ENCODE data around the gene NDUFC1. TPM values are rescaled to one million over a fixed set of nuclear protein-coding genes. Genes with fewer than 3 reads are reported as not detected.

Gene NDUFC1
- total RNA-seq, 4 donors from 2014 or later, result 37.2 to 53.6 (median 46.8) TPM

DNA sequence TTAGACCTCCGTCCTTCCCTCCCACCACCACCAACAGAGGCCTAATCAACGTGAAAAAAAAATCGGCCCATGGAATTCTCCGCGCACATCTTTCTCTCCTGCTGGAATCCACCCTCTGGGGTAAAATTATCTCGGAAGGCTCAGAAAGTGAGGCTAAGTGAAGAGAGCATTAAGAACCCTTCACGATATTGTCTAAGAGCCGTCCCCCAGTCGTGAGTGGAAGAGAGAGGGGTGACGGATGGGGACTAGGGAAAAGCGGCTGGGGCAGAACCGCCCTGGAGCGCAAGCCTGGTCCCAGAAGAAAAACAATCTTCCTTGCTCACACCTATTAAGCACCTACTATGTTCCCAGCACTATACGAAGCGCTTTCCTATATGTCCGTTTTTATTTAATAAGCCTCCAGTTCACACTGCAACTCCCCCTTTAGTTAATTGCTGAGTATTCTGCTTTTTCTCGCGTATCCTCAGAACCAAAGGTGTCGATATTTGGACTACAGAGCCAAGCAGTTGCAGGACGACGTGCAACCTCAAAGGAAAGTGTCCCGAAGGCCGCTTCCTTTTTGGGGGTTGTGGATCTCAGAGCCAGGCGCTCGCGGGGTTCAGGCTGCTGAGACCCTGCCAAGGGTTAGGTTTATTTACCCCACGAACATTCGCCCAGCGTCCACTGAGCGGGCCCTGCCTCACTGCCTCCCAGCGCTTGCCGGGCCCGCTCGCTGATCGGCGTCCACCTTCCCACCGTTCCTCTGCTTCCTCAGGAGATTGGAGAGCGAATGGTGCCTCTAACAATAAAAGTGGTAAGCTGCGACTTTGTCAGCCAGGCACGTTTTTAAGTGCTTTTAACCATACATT, 23.1 kb downstream of the NDUFC1 start:
- intact Hi-C loops (cut with DNase I; ENCODE audit: low total_unique reads), result no loop called here
- TF ChIP-seq POLR2A (IDR thresholded peaks at IDR 0.05) (no peak), CTCF (IDR thresholded peaks at IDR 0.05) (no peak)
- DNase-seq (ENCODE audit: low spot score in 2 of 2), result no peak
- WGBS, 2 donors, result 33 to 36% methylated on average over 36 to 40 of the region's 40 CpGs
- H3K4me3 ChIP-seq (ENCODE audit: low read depth, poor library complexity, severe bottlenecking), result no peak overlapping the region

DNA sequence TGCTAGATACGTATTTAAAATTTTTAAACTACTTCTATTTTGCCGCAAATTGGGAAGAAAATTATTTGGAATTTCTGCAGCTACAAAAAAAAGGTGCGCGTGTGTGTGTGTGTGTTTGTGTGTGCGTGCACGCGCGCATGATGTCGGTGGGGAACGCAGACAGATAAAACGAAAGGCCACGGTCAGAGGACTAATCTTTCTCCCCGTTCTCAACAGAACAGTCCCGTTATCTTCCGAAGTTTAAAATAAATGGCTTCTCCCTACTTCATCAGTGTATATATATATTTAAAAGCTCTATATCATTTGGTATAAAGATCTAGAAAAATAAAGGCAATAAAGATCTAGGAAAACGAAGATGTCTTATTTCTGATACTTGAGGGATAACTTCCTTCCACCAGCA, 23.8 kb downstream of the NDUFC1 start:
- WGBS, 2 donors, result 83 to 92% methylated on average over 16 of the region's 16 CpGs
- intact Hi-C loops (cut with DNase I; ENCODE audit: low total_unique reads), result no loop called here
- H3K4me3 ChIP-seq (ENCODE audit: low read depth, poor library complexity, severe bottlenecking), result no peak overlapping the region

DNA sequence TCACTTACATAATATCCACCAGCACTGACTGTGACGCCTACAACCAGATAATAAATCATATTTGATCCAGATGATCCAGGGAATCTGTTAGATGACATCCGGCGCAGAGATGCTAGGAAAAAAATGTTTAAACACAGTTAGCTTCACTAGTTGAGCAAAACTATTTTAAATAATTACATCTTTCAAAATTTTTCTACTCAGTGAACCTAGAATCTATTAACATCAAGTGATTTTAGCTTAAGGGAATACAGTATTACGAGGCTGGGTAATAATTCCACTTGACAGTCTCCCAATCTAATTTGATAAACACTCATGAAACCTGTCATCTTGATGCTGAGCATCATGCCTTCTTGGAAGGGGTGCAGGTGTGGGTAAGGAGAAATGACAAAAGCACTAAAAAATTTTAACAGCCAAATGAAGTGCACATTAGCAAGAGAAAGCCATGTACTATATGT, 27.0 kb downstream of the NDUFC1 start:
- no peak overlapping the region for H3K4me3 ChIP-seq (ENCODE audit: low read depth, poor library complexity, severe bottlenecking)
- WGBS, 2 donors, result 66 to 69% methylated on average over 4 of the region's 4 CpGs
- TF ChIP-seq CTCF (IDR thresholded peaks at IDR 0.05), result no peak
- no peak for TF ChIP-seq POLR2A (IDR thresholded peaks at IDR 0.05)
- intact Hi-C loops (cut with DNase I; ENCODE audit: low total_unique reads), result no loop called here
- no peak for DNase-seq (ENCODE audit: low spot score in 2 of 2)

More for the DNA sequence above, 23.8 kb downstream of the NDUFC1 start:
- no peak for DNase-seq (ENCODE audit: low spot score in 2 of 2)
- no peak for TF ChIP-seq CTCF (IDR thresholded peaks at IDR 0.05)
- no peak for TF ChIP-seq POLR2A (IDR thresholded peaks at IDR 0.05)

DNA sequence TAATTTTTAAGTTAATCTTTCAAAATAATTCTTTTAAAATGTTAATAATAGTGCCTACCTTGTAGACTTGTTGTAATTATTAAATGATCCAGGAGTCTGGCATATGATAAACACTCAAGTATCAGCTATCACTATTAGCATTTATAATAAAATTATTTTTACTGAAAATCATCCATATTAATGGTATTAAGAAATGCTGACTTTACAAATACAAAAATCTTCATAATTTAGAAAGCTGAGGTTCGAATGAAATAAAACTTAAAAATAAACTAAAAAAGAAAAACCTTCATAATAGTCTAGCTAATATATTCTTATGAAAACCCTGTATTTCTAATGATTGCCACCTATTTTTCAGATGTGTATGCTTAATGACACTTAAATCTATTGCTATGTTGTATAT, 27.5 kb downstream of the NDUFC1 start:
- no peak for DNase-seq (ENCODE audit: low spot score in 2 of 2)
- H3K4me3 ChIP-seq (ENCODE audit: low read depth, poor library complexity, severe bottlenecking), result no peak overlapping the region
- TF ChIP-seq CTCF (IDR thresholded peaks at IDR 0.05), result no peak
- no peak for TF ChIP-seq POLR2A (IDR thresholded peaks at IDR 0.05)
- intact Hi-C loops (cut with DNase I; ENCODE audit: low total_unique reads), result no loop called here
- 94 to 96% methylated on average over 1 of the region's 1 CpG for WGBS, 2 donors

- TF ChIP-seq CTCF (IDR thresholded peaks at IDR 0.05) (no peak), POLR2A (IDR thresholded peaks at IDR 0.05) (no peak)
- DNase-seq (ENCODE audit: low spot score in 2 of 2), result no peak
- intact Hi-C loops (cut with DNase I; ENCODE audit: low total_unique reads), result no loop called here
- WGBS, 2 donors, result 93 to 98% methylated on average over 1 of the region's 1 CpG
- H3K4me3 ChIP-seq (ENCODE audit: low read depth, poor library complexity, severe bottlenecking), result no peak overlapping the region
These were observed 28.4 kb downstream of the NDUFC1 start for GRCh38 chr4:139273835-139274234.

Measured in lower leg skin (tissue), 4 donors.